Neuronal stem cell (in vitro differentiated cells): Measurements from ENCODE around the gene RPRD2. TPM values are rescaled to one million over a fixed set of nuclear protein-coding genes. Genes with fewer than 3 reads are reported as not detected.
"Not testable (repeated sequence)": the region's sequence is repeated elsewhere in the genome, so short reads cannot be mapped to it uniquely, and the experiment has no call there.

Experiments used
- DNase-seq: peaks from one replicate; pipeline ENCODE4 v3.0.0-alpha.2; 2013; ENCODE audit warnings: low spot score
- H2AFZ ChIP-seq: one replicate; pipeline ENCODE4 v1.6.1; 2013; ENCODE audit warnings: mild to moderate bottlenecking, low read length, inconsistent platforms
- H2AK5ac ChIP-seq: 2 replicates; pipeline ENCODE4 v1.6.1; 2013; ENCODE audit warnings: low read depth, mild to moderate bottlenecking, inconsistent platforms, low read length, moderate library complexity, mixed read lengths
- H2BK120ac ChIP-seq: 2 replicates; pipeline ENCODE4 v1.6.1; 2013; ENCODE audit warnings: low read depth, mild to moderate bottlenecking, inconsistent platforms, low read length, moderate library complexity, mixed read lengths
- H2BK12ac ChIP-seq: one replicate; pipeline ENCODE4 v1.6.1; 2013; ENCODE audit warnings: low read length, inconsistent platforms
- H2BK15ac ChIP-seq: 2 replicates; pipeline ENCODE4 v1.6.1; 2013; ENCODE audit warnings: mild to moderate bottlenecking, low read length, inconsistent platforms, mixed read lengths
- H2BK5ac ChIP-seq: one replicate; pipeline ENCODE4 v1.6.1; 2013; ENCODE audit warnings: inconsistent platforms, mild to moderate bottlenecking, low read length, moderate library complexity
- H3K14ac ChIP-seq: one replicate; pipeline ENCODE4 v1.6.1; 2013; ENCODE audit warnings: low read length, inconsistent platforms
- H3K18ac ChIP-seq: 2 replicates; pipeline ENCODE4 v1.6.1; 2013; ENCODE audit warnings: low read length, inconsistent platforms
- H3K23ac ChIP-seq: 2 replicates; pipeline ENCODE4 v1.6.1; 2013; ENCODE audit warnings: low read depth, mild to moderate bottlenecking, mixed read lengths, low read length, inconsistent platforms; ENCODE audit not compliant: poor library complexity
- H3K27ac ChIP-seq: replicated peaks from 3 replicates; pipeline ENCODE4 v1.5.1; 2013; ENCODE audit warnings: low read length, inconsistent platforms
- H3K27me3 ChIP-seq, 3 experiments: 2 replicates each; pipeline ENCODE4 v1.6.1; 2013; ENCODE audit warnings: low read length in 3 of 3, mild to moderate bottlenecking in 2 of 3, inconsistent platforms in 1 of 3, low read depth in 1 of 3, mixed read lengths in 1 of 3, moderate library complexity in 1 of 3; ENCODE audit not compliant: control insufficient read depth in 3 of 3, insufficient read depth in 3 of 3
- H3K36me3 ChIP-seq, 2 donors: replicated peaks in 1 of 2; 2 replicates each; pipeline ENCODE4 v1.6.1; 2013; ENCODE audit warnings: low read length in 2 of 2; ENCODE audit not compliant: control insufficient read depth in 2 of 2, insufficient read depth in 2 of 2
- H3K4ac ChIP-seq: 2 replicates; pipeline ENCODE4 v1.6.1; 2013; ENCODE audit warnings: inconsistent platforms, mild to moderate bottlenecking, low read length, moderate library complexity
- H3K4me1 ChIP-seq, 2 donors: 1 replicate in 1 of 2; 2 replicates in 1 of 2; pipeline ENCODE4 v1.6.1; 2013; ENCODE audit warnings: low read length in 2 of 2, low read depth in 1 of 2; ENCODE audit not compliant: control insufficient read depth in 2 of 2, insufficient read depth in 1 of 2
- H3K4me2 ChIP-seq: one replicate; pipeline ENCODE4 v1.6.1; 2013; ENCODE audit warnings: mild to moderate bottlenecking, low read length, inconsistent platforms; ENCODE audit not compliant: insufficient read depth, poor library complexity, severe bottlenecking
- H3K4me3 ChIP-seq, 2 donors: 2 replicates each; pipeline ENCODE4 v1.5.1; 2013; ENCODE audit warnings: low read length in 2 of 2, mild to moderate bottlenecking in 2 of 2, inconsistent platforms in 1 of 2, moderate library complexity in 1 of 2
- H3K79me1 ChIP-seq: one replicate; pipeline ENCODE4 v1.6.1; 2013; ENCODE audit warnings: low read depth, mild to moderate bottlenecking, inconsistent platforms, low read length, moderate library complexity
- H3K9ac ChIP-seq: one replicate; pipeline ENCODE4 v1.6.1; 2013; ENCODE audit warnings: mild to moderate bottlenecking, low read depth, low read length, inconsistent platforms; ENCODE audit not compliant: poor library complexity
- H3K9me3 ChIP-seq, 2 donors: replicated peaks in 1 of 2; 2 replicates each; pipeline versions ENCODE3 to v1.6.1; 2013; ENCODE audit warnings: low read length in 2 of 2, mild to moderate bottlenecking in 2 of 2, inconsistent platforms in 1 of 2, low read depth in 1 of 2, mixed read lengths in 1 of 2, moderate library complexity in 1 of 2; ENCODE audit not compliant: control insufficient read depth in 2 of 2, insufficient read depth in 1 of 2
- H4K8ac ChIP-seq: one replicate; pipeline ENCODE4 v1.6.1; 2013; ENCODE audit warnings: low read depth, mild to moderate bottlenecking, inconsistent platforms, low read length, moderate library complexity
- H4K91ac ChIP-seq: one replicate; pipeline ENCODE4 v1.6.1; 2013; ENCODE audit warnings: low read length, low read depth, mild to moderate bottlenecking, inconsistent platforms; ENCODE audit not compliant: poor library complexity
- WGBS, 2 donors: extraction: QIAGEN DNeasy Blood & Tissue Kit; methylation state at CpG; one replicate each; pipeline ENCODE4 v1.1.7; 2013; ENCODE audit warnings: missing lambda C conversion rate in 2 of 2, mixed read lengths in 1 of 2; ENCODE audit not compliant: insufficient read length in 2 of 2, insufficient replicate concordance in 1 of 2; ENCODE audit errors: extremely low coverage in 2 of 2; 5-methylcytosine and 5-hydroxymethylcytosine counted together
- polyA plus RNA-seq, 2 experiments: library from polyadenylated mRNA; stranded (reverse); fragments of 200-250 nt; gene quantifications; one replicate each; pipeline ENCODE4 v1.2.3, GENCODE V29; 2013

Gene RPRD2
- 21.5 TPM for polyA plus RNA-seq (2013, experiment 1 of 2)
- 22.0 TPM for polyA plus RNA-seq (2013, experiment 2 of 2)

DNA sequence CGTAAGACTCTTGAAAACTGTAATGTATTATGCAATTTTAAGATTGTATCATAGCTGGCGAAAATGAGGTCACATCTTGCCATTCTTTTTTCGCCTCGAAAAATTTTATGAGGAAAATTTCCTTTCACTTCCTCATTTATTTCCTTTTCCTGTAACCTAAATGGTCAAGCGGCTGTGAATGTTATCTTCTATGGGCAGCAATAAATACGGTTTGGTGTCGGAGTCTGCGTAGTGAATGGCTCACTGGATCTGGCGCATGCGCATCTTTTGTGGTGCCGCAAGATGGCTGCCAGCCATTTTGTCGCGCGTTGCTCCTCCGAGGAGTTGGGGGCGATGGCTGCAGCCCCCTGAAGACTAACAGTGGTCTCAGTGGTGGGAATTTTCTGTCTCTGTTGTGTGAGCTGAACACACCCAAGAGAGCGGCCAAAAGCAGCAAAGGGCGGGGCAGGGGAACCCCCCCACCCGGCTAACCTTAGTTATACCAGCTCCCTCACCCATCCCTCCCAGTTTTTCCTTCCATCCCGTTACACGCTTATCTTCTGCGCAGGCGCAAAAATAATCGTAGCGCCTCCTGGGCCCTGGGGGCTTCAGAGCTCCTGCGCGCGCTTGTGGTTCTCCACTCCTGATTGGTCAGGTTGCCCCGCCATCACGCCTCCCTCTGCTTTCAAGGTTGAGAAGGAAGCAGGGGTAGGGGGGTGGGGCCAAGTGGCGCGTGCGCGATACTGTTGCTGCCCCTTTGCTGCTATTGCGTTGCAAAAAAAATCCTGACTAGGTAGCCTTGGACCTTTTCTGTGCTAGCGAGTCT, at the start of gene RPRD2:
Gene RPRD2 (plus strand): TSS at position 722 of the 805 bp plus-strand sequence. CDS start 568 bp downstream, outside the sequence.
- Histone ChIP-seq H3K14ac (peak within 1 kb of the TSS; percentile 6), H2BK120ac (no peak within 1 kb of the TSS), H3K9ac (peak within 1 kb of the TSS; percentile 91), H2BK15ac (peak within 1 kb of the TSS; percentile 73), H3K27ac (peak within 1 kb of the TSS; percentile 99), H3K9me3 (no peaks in the 10 kb centered on the region), H2AFZ (peak within 1 kb of the TSS; percentile 94), H2BK12ac (no peak within 1 kb of the TSS), H2AK5ac (peak within 1 kb of the TSS; percentile 65), H3K36me3 (peaks cover 0 to 3% of the 10 kb centered on the region in 2 donors), H3K4me1 (peaks cover 0 to 8% of the 10 kb centered on the region in 2 donors), H3K4ac (no peak within 1 kb of the TSS), H3K4me2 (peak within 1 kb of the TSS; percentile 78), H3K27me3 (no peaks in the 10 kb centered on the region), H2BK5ac (peak within 1 kb of the TSS; percentile 21), H3K79me1 (no peaks in the 10 kb centered on the region), H4K91ac (no peak within 1 kb of the TSS), H4K8ac (no peak within 1 kb of the TSS), H3K4me3 (peak within 1 kb of the TSS; percentile 83), H3K23ac (peak within 1 kb of the TSS; percentile 75), H3K18ac (peak within 1 kb of the TSS; percentile 89)
- peak; percentile 100 for DNase-seq
- no CpG with 5 or more reads among the region's 36 CpGs for WGBS, 2 donors

DNA sequence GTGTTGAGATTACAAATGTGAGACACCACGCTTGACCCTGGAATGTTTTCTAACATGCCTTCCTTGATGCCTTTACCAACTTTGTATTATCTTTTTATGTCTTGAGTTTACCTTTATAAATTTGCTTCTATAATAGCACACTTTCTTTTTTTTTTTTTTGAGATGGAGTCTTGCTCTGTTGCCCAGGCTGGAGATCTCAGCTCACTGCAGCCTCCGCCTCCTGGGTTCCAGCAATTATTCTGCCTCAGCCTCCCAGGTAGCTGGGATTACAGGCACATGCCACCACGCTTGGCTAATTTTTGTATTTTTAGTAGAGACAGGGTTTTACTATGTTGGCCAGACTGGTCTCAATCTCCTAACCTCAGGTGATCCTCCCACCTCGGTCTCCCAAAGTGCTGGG, 49.3 kb upstream of the RPRD2 start:
- not testable (repeated sequence) for H3K36me3 ChIP-seq, H2BK120ac ChIP-seq, H2BK5ac ChIP-seq, H3K4me1 ChIP-seq, H3K9ac ChIP-seq, H3K14ac ChIP-seq, H3K9me3 ChIP-seq, DNase-seq, H3K18ac ChIP-seq, H3K4me3 ChIP-seq, H2BK12ac ChIP-seq, H4K8ac ChIP-seq, H3K79me1 ChIP-seq, H2AFZ ChIP-seq, H2BK15ac ChIP-seq, H3K27ac ChIP-seq, H2AK5ac ChIP-seq, H3K23ac ChIP-seq, H3K4ac ChIP-seq, H3K4me2 ChIP-seq, H3K27me3 ChIP-seq, H4K91ac ChIP-seq
- WGBS, 2 donors, result no CpG with 5 or more reads among the region's 4 CpGs

DNA sequence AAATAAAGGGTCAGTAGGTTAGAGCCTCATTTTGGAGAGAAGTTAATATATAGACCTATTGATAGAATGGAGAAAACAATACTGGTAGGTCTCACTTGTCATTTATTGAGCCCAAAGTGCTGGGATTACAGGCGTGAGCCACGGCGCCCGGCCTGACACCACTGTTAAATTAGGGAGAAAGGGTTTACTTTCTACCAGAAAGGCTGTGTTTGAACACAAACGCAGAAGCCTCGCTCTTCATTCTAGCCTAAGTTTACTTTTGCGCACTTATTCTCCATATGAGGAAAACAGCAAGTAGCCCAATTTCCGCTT, 43.3 kb upstream of the RPRD2 start:
- Histone ChIP-seq H3K4ac (no peak overlapping the region), H3K23ac (no peak overlapping the region), H3K79me1 (peaks cover 4% of the 10 kb centered on the region), H4K91ac (no peak overlapping the region), H3K4me1 (peaks cover 2 to 3% of the 10 kb centered on the region in 2 donors), H2BK12ac (no peak overlapping the region), H3K18ac (no peak overlapping the region), H3K9ac (no peak overlapping the region), H3K36me3 (peaks cover 6 to 30% of the 10 kb centered on the region in 2 donors), H2BK15ac (no peak overlapping the region), H2BK120ac (no peak overlapping the region), H3K9me3 (peaks cover 0 to 3% of the 10 kb centered on the region in 2 donors), H3K4me2 (peak overlapping the region; percentile 11), H2AK5ac (no peak overlapping the region), H3K27me3 (no peaks in the 10 kb centered on the region), H3K27ac (no peak overlapping the region), H3K14ac (no peak overlapping the region), H3K4me3 (peak overlapping the region in 1 of 2 donors; percentile 73), H4K8ac (no peak overlapping the region), H2AFZ (peak overlapping the region; percentile 85), H2BK5ac (no peak overlapping the region)
- DNase-seq, result no peak
- WGBS, 2 donors, result no CpG with 5 or more reads among the region's 8 CpGs

DNA sequence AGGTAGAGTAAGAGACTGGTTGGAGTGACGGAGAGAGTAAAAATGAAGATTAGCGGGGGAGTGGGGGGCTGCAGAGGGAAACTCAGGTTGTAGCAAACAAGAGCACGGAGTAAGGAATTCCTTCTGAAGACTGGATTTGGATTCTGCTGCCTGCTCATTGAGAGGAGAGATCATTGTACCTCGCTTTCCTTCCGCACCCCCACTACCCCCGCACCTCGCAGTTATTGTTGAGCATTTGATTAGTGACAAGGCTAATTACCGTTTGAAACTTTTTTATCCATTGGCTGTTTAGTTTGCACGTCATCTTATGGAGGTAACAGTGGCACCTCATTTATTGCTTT, 42.2 kb upstream of the RPRD2 start:
- Histone ChIP-seq H3K4me3 (peak overlapping the region; percentile 73 to 88), H2BK15ac (no peak overlapping the region), H3K23ac (peak overlapping the region; percentile 89), H4K8ac (no peak overlapping the region), H3K79me1 (peaks cover 4% of the 10 kb centered on the region), H2BK5ac (peak overlapping the region; percentile 90), H3K36me3 (peaks cover 13 to 42% of the 10 kb centered on the region in 2 donors), H2AFZ (peak overlapping the region; percentile 85), H3K4me1 (peaks cover 2 to 3% of the 10 kb centered on the region in 2 donors), H3K18ac (peak overlapping the region; percentile 96), H4K91ac (peak overlapping the region; percentile 30), H3K4me2 (peak overlapping the region; percentile 75), H3K4ac (no peak overlapping the region), H3K27me3 (no peaks in the 10 kb centered on the region), H2BK12ac (no peak overlapping the region), H2AK5ac (no peak overlapping the region), H3K9ac (peak overlapping the region; percentile 94), H2BK120ac (no peak overlapping the region), H3K27ac (peak overlapping the region; percentile 69), H3K9me3 (peaks cover 0 to 3% of the 10 kb centered on the region in 2 donors), H3K14ac (no peak overlapping the region)
- peak; percentile 6 for DNase-seq
- WGBS, 2 donors, result no CpG with 5 or more reads among the region's 9 CpGs
